HepG2 (cell line): ENCODE data around the gene LRRC3. TPM values are rescaled to one million over a fixed set of nuclear protein-coding genes. Genes with fewer than 3 reads are reported as not detected.

Experiments used
- FOSL1 ChIP-seq: sonication (generic); formaldehyde crosslinking; IDR thresholded peaks from 2 replicates; pipeline ENCODE4 v1.9.0; 2021; ENCODE audit warnings: missing genetic modification reagents, borderline replicate concordance
- GATA4 ChIP-seq: sonication (generic); IDR thresholded peaks from 2 replicates; pipeline ENCODE4 v1.6.1; 2016; ENCODE audit warnings: antibody characterized with exemption, low read depth, borderline replicate concordance
- KLF15 ChIP-seq: sonication (generic); formaldehyde crosslinking; IDR thresholded peaks from 2 replicates; pipeline ENCODE4 v1.8.1; 2023; ENCODE audit warnings: borderline replicate concordance, mild to moderate bottlenecking, inconsistent platforms, missing genetic modification reagents, mixed read lengths
- MATR3 ChIP-seq: sonication (generic); formaldehyde crosslinking; IDR thresholded peaks from 2 replicates; pipeline ENCODE4 v1.4.0; 2020; ENCODE audit warnings: missing genetic modification reagents
- MEF2D ChIP-seq: sonication (generic); formaldehyde crosslinking; IDR thresholded peaks from 2 replicates; pipeline ENCODE4 v1.5.1; 2020; ENCODE audit warnings: mild to moderate bottlenecking, missing genetic modification reagents
- MIER3 ChIP-seq: IDR thresholded peaks from 2 replicates; pipeline ENCODE4 v1.6.1; 2016; ENCODE audit warnings: missing compliant biosample characterization, borderline replicate concordance
- PAF1 ChIP-seq: IDR thresholded peaks from 2 replicates; pipeline ENCODE4 v1.6.1; 2016; ENCODE audit warnings: missing genetic modification reagents, missing compliant biosample characterization
- POGZ ChIP-seq: sonication (generic); formaldehyde crosslinking; IDR thresholded peaks from 2 replicates; pipeline ENCODE4 v1.4.0; 2020; ENCODE audit warnings: mild to moderate bottlenecking, missing genetic modification reagents
- POLR2A ChIP-seq, 2 experiments: IDR thresholded peaks; 2 replicates each; pipeline ENCODE4 v1.6.1; 2011; ENCODE audit warnings: low read depth in 2 of 2, low read length in 2 of 2, mild to moderate bottlenecking in 1 of 2, moderate library complexity in 1 of 2; ENCODE audit not compliant: insufficient read depth in 1 of 2
- POLR2AphosphoS2 ChIP-seq: IDR thresholded peaks from 2 replicates; pipeline ENCODE4 v1.6.1; 2011; ENCODE audit warnings: low read depth, low read length, improper control_type of control experiment
- RAD51 ChIP-seq: fragments of 450-650 bp; IDR thresholded peaks from 2 replicates; pipeline ENCODE4 v1.6.1; 2016; ENCODE audit warnings: borderline replicate concordance
- SP140L ChIP-seq: sonication (generic); formaldehyde crosslinking; IDR thresholded peaks from 2 replicates; pipeline ENCODE4 v1.4.0; 2020; ENCODE audit warnings: missing genetic modification reagents, borderline replicate concordance
- SP4 ChIP-seq: sonication (generic); formaldehyde crosslinking; IDR thresholded peaks from 2 replicates; pipeline ENCODE4 v1.8.1; 2023; ENCODE audit warnings: mild to moderate bottlenecking, missing genetic modification reagents
- ZBTB33 ChIP-seq: sonication (generic); formaldehyde crosslinking; IDR thresholded peaks from 2 replicates; pipeline ENCODE4 v1.4.0; 2020; ENCODE audit warnings: missing genetic modification reagents
- ZFP1 ChIP-seq: IDR thresholded peaks from 2 replicates; pipeline ENCODE4 v1.6.1; 2016
- ZNF205 ChIP-seq: IDR thresholded peaks from 2 replicates; pipeline ENCODE4 v1.6.1; 2018; ENCODE audit warnings: missing biosample characterization, missing genetic modification reagents
- ZNF234 ChIP-seq: sonication (generic); formaldehyde crosslinking; conservative IDR thresholded peaks from 2 replicates; pipeline ENCODE4 v1.5.1; 2020; ENCODE audit warnings: mild to moderate bottlenecking, missing genetic modification reagents
- ZNF292 ChIP-seq: sonication (generic); formaldehyde crosslinking; IDR thresholded peaks from 2 replicates; pipeline ENCODE4 v1.8.1; 2022; ENCODE audit warnings: mild to moderate bottlenecking, low read depth, missing genetic modification reagents, borderline replicate concordance
- ZNF580 ChIP-seq: IDR thresholded peaks from 2 replicates; pipeline ENCODE4 v1.6.1; 2016; ENCODE audit warnings: low read depth, borderline replicate concordance
- ZNF703 ChIP-seq: sonication (generic); formaldehyde crosslinking; IDR thresholded peaks from 2 replicates; pipeline ENCODE4 v1.5.1; 2020; ENCODE audit warnings: missing genetic modification reagents, mild to moderate bottlenecking, moderate library complexity, borderline replicate concordance
- ZNF746 ChIP-seq: sonication (generic); formaldehyde crosslinking; IDR thresholded peaks from 2 replicates; pipeline ENCODE4 v1.8.0; 2022; ENCODE audit warnings: mild to moderate bottlenecking, missing genetic modification reagents
- ZNF784 ChIP-seq: sonication (generic); formaldehyde crosslinking; IDR thresholded peaks from 2 replicates; pipeline ENCODE4 v1.5.1; 2020; ENCODE audit warnings: missing genetic modification reagents, mild to moderate bottlenecking, borderline replicate concordance
- ZNF790 ChIP-seq: sonication (generic); formaldehyde crosslinking; IDR thresholded peaks from 2 replicates; pipeline ENCODE4 v1.8.0; 2022; ENCODE audit warnings: missing genetic modification reagents, mild to moderate bottlenecking, borderline replicate concordance
- polyA plus RNA-seq, 8 experiments: library from polyadenylated mRNA; depleted of rRNA in 3 of 8; stranded (reverse) in 7 of 8; unstranded in 1 of 8; fragments of >200 nt; fragmentation: Illumina TruSeq in 4 of 8; extraction: Trizol in 4 of 8; gene quantifications; 2 replicates each; pipeline versions ENCODE4 v1.2.1 to v1.2.3, GENCODE V29; 2011 to 2016; ENCODE audit warnings: low read depth in 4 of 8, missing spikeins in 1 of 8, mixed read lengths in 1 of 8; ENCODE audit not compliant: insufficient read depth in 1 of 8
- total RNA-seq, 5 experiments: library from RNA; depleted of rRNA; stranded (reverse); fragments of >200 nt; fragmentation: Illumina TruSeq; extraction: Trizol; gene quantifications; 2 replicates each; pipeline ENCODE4 v1.2.3, GENCODE V29; 2016; ENCODE audit warnings: low read depth in 1 of 5
- TF ChIP-seq, protein P1 (sequence below): sonication (generic); formaldehyde crosslinking; IDR thresholded peaks from 2 replicates; pipeline ENCODE4 v1.4.0; 2020; ENCODE audit warnings: missing genetic modification reagents
- TF ChIP-seq, protein P2 (sequence below): sonication (generic); formaldehyde crosslinking; IDR thresholded peaks from 2 replicates; pipeline ENCODE4 v1.5.0; 2020; ENCODE audit warnings: mild to moderate bottlenecking, low read depth, missing genetic modification reagents, borderline replicate concordance

LRRC3 gene
- total and polyA plus RNA-seq, 2 of the 13 experiments (the other 11 are each of a cell fraction or from before 2014, with no cell fraction given): 4.8 to 16.5 TPM

GRCh38 chr21:44482581-44483287 lies 27.4 kb downstream of the LRRC3 start (continued):
- TF ChIP-seq, protein P1, sequence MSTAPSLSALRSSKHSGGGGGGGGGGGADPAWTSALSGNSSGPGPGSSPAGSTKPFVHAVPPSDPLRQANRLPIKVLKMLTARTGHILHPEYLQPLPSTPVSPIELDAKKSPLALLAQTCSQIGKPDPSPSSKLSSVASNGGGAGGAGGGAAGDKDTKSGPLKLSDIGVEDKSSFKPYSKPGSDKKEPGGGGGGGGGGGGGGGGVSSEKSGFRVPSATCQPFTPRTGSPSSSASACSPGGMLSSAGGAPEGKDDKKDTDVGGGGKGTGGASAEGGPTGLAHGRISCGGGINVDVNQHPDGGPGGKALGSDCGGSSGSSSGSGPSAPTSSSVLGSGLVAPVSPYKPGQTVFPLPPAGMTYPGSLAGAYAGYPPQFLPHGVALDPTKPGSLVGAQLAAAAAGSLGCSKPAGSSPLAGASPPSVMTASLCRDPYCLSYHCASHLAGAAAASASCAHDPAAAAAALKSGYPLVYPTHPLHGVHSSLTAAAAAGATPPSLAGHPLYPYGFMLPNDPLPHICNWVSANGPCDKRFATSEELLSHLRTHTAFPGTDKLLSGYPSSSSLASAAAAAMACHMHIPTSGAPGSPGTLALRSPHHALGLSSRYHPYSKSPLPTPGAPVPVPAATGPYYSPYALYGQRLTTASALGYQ (CRISPR knock-in tag): no peak
- peak; percentile 80; the same call in 1 of the 2 replicates for TF ChIP-seq GATA4
- TF ChIP-seq ZNF205 (CRISPR knock-in tag): no peak
- TF ChIP-seq PAF1 (CRISPR knock-in tag): no peak
- TF ChIP-seq ZNF703: no peak
- peak; percentile 64 for TF ChIP-seq MEF2D (CRISPR knock-in tag)
- TF ChIP-seq, protein P2, sequence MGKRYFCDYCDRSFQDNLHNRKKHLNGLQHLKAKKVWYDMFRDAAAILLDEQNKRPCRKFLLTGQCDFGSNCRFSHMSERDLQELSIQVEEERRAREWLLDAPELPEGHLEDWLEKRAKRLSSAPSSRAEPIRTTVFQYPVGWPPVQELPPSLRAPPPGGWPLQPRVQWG: no peak
- peak; percentile 95 to 97 for TF ChIP-seq POLR2A (IDR thresholded peaks at IDR 0.05; ENCODE audit: insufficient read depth in 1 of 2, low read depth in 2 of 2, low read length in 2 of 2)
- no peak for TF ChIP-seq ZNF784
- 0 out of 2 replicates have a peak, but pooled peaks have one; percentile 28 for TF ChIP-seq ZNF790 (CRISPR knock-in tag)
- TF ChIP-seq ZNF292 (CRISPR knock-in tag): peak; percentile 24
- no peak for TF ChIP-seq ZNF234 (CRISPR knock-in tag)
- TF ChIP-seq ZNF746 (CRISPR knock-in tag): peak; percentile 40; the same call in 1 of the 2 replicates
- no peak for TF ChIP-seq FOSL1 (CRISPR knock-in tag)
- TF ChIP-seq RAD51: no peak
- TF ChIP-seq SP4 (CRISPR knock-in tag): no peak; the same call in 1 of the 2 replicates
- TF ChIP-seq ZNF580: no peak
- no peak for TF ChIP-seq MATR3 (CRISPR knock-in tag)
- no peak for TF ChIP-seq SP140L (CRISPR knock-in tag)
- TF ChIP-seq ZFP1 (CRISPR knock-in tag): no peak
- TF ChIP-seq POGZ (CRISPR knock-in tag): peak; percentile 24; the same call in 1 of the 2 replicates
- no peak; the same call in 1 of the 2 replicates for TF ChIP-seq ZBTB33 (CRISPR knock-in tag)
- TF ChIP-seq POLR2AphosphoS2: 0 out of 2 replicates have a peak, but pooled peaks have one; percentile 45
- TF ChIP-seq KLF15 (CRISPR knock-in tag): no peak
- TF ChIP-seq MIER3: no peak
